BLaER1 (cell line): ENCODE data around the gene RPP38.

Source experiments
- H3K27ac ChIP-seq: shearing (Covaris generic); formaldehyde crosslinking; 2 replicates; pipeline ENCODE4 v1.8.1; 2022
- H3K27me3 ChIP-seq: shearing (Covaris generic); formaldehyde crosslinking; 2 replicates; pipeline ENCODE4 v1.8.1; 2022
- H3K36me3 ChIP-seq: shearing (Covaris generic); formaldehyde crosslinking; 2 replicates; pipeline ENCODE4 v1.8.1; 2022
- H3K4me1 ChIP-seq: shearing (Covaris generic); formaldehyde crosslinking; 2 replicates; pipeline ENCODE4 v1.8.1; 2022
- H3K4me2 ChIP-seq: shearing (Covaris generic); formaldehyde crosslinking; 2 replicates; pipeline ENCODE4 v1.8.1; 2022
- H3K4me3 ChIP-seq: shearing (Covaris generic); formaldehyde crosslinking; 2 replicates; pipeline ENCODE4 v1.8.1; 2022
- H3K9ac ChIP-seq: shearing (Covaris generic); formaldehyde crosslinking; 2 replicates; pipeline ENCODE4 v1.8.1; 2022
- H3K9me3 ChIP-seq: shearing (Covaris generic); formaldehyde crosslinking; 2 replicates; pipeline ENCODE4 v1.8.1; 2022
- H4K20me1 ChIP-seq: shearing (Covaris generic); formaldehyde crosslinking; 2 replicates; pipeline ENCODE4 v1.8.1; 2022
- Cebpa-rat ChIP-seq: shearing (Covaris generic); IDR thresholded peaks from 2 replicates; pipeline ENCODE4 v1.8.1; 2022

The RPP38 gene

GRCh38 chr10:15106352-15107013, 9.3 kb downstream of the RPP38 start:
- Histone ChIP-seq H4K20me1 (peaks cover 44% of the 10 kb centered on the region), H3K27ac (no peak overlapping the region), H3K4me1 (no peaks in the 10 kb centered on the region), H3K9ac (no peak overlapping the region; the same call in 1 of the 2 replicates), H3K27me3 (no peaks in the 10 kb centered on the region), H3K4me2 (no peak overlapping the region), H3K36me3 (peaks cover 91% of the 10 kb centered on the region), H3K4me3 (no peak overlapping the region), H3K9me3 (no peaks in the 10 kb centered on the region)
- TF ChIP-seq Cebpa-rat = no peak

GRCh38 chr10:15112657-15113056, 15.5 kb downstream of the RPP38 start:
- H3K9me3 ChIP-seq = peaks cover 8% of the 10 kb centered on the region
- no peak overlapping the region for H3K27ac ChIP-seq
- no peaks in the 10 kb centered on the region for H4K20me1 ChIP-seq
- no peaks in the 10 kb centered on the region for H3K27me3 ChIP-seq
- no peak overlapping the region for H3K4me2 ChIP-seq
- no peaks in the 10 kb centered on the region for H3K4me1 ChIP-seq
- no peak overlapping the region for H3K4me3 ChIP-seq
- peaks cover 78% of the 10 kb centered on the region for H3K36me3 ChIP-seq
- H3K9ac ChIP-seq = no peak overlapping the region
- no peak for TF ChIP-seq Cebpa-rat

GRCh38 chr10:15113766-15114165, 16.6 kb downstream of the RPP38 start:
- peaks cover 70% of the 10 kb centered on the region for H3K36me3 ChIP-seq
- H3K4me2 ChIP-seq = no peak overlapping the region
- H3K4me3 ChIP-seq = no peak overlapping the region
- TF ChIP-seq Cebpa-rat = no peak
- H3K27me3 ChIP-seq = no peaks in the 10 kb centered on the region
- peaks cover 8% of the 10 kb centered on the region for H3K9me3 ChIP-seq
- no peak overlapping the region for H3K9ac ChIP-seq
- H3K27ac ChIP-seq = no peak overlapping the region
- no peaks in the 10 kb centered on the region for H4K20me1 ChIP-seq
- H3K4me1 ChIP-seq = peaks cover 7% of the 10 kb centered on the region

GRCh38 chr10:15116225-15116624, 19.1 kb downstream of the RPP38 start:
- Histone ChIP-seq H3K36me3 (peaks cover 66% of the 10 kb centered on the region), H3K4me1 (peaks cover 9% of the 10 kb centered on the region), H3K9me3 (peaks cover 11% of the 10 kb centered on the region), H4K20me1 (no peaks in the 10 kb centered on the region), H3K4me2 (no peak overlapping the region), H3K9ac (no peak overlapping the region), H3K27ac (no peak overlapping the region), H3K27me3 (no peaks in the 10 kb centered on the region), H3K4me3 (no peak overlapping the region)
- TF ChIP-seq Cebpa-rat = no peak

- Histone ChIP-seq H3K4me3 (no peak overlapping the region), H3K9ac (no peak overlapping the region), H4K20me1 (no peaks in the 10 kb centered on the region), H3K27me3 (no peaks in the 10 kb centered on the region), H3K9me3 (peaks cover 11% of the 10 kb centered on the region), H3K36me3 (peaks cover 56% of the 10 kb centered on the region), H3K27ac (no peak overlapping the region), H3K4me1 (peaks cover 16% of the 10 kb centered on the region), H3K4me2 (no peak overlapping the region)
- TF ChIP-seq Cebpa-rat = no peak
These were observed 21.5 kb downstream of the RPP38 start for GRCh38 chr10:15118615-15119014.

- no peaks in the 10 kb centered on the region for H3K27me3 ChIP-seq
- peaks cover 11% of the 10 kb centered on the region for H3K9me3 ChIP-seq
- peaks cover 51% of the 10 kb centered on the region for H3K36me3 ChIP-seq
- H3K9ac ChIP-seq = no peak overlapping the region
- H3K4me1 ChIP-seq = peaks cover 20% of the 10 kb centered on the region
- no peak for TF ChIP-seq Cebpa-rat
- H3K4me2 ChIP-seq = no peak overlapping the region
- no peak overlapping the region for H3K4me3 ChIP-seq
- H4K20me1 ChIP-seq = no peaks in the 10 kb centered on the region
- no peak overlapping the region for H3K27ac ChIP-seq
These were observed 23.4 kb downstream of the RPP38 start for GRCh38 chr10:15120523-15120922.

GRCh38 chr10:15121707-15122106, 24.6 kb downstream of the RPP38 start:
- H3K4me3 ChIP-seq = no peak overlapping the region
- peaks cover 53% of the 10 kb centered on the region for H3K36me3 ChIP-seq
- no peak overlapping the region for H3K27ac ChIP-seq
- no peaks in the 10 kb centered on the region for H3K27me3 ChIP-seq
- H3K4me1 ChIP-seq = peaks cover 20% of the 10 kb centered on the region
- no peaks in the 10 kb centered on the region for H4K20me1 ChIP-seq
- no peak overlapping the region for H3K4me2 ChIP-seq
- no peak for TF ChIP-seq Cebpa-rat
- H3K9ac ChIP-seq = no peak overlapping the region
- peaks cover 4% of the 10 kb centered on the region for H3K9me3 ChIP-seq

- Histone ChIP-seq H3K4me3 (no peak overlapping the region), H3K4me2 (no peak overlapping the region), H4K20me1 (no peaks in the 10 kb centered on the region), H3K9ac (no peak overlapping the region), H3K27ac (no peak overlapping the region), H3K9me3 (peaks cover 4% of the 10 kb centered on the region), H3K4me1 (peaks cover 20% of the 10 kb centered on the region), H3K27me3 (no peaks in the 10 kb centered on the region), H3K36me3 (peaks cover 53% of the 10 kb centered on the region)
- TF ChIP-seq Cebpa-rat = no peak
These were observed 25.4 kb downstream of the RPP38 start for GRCh38 chr10:15122477-15123030.

- Histone ChIP-seq H3K9ac (no peak overlapping the region), H4K20me1 (no peaks in the 10 kb centered on the region), H3K27ac (no peak overlapping the region), H3K27me3 (no peaks in the 10 kb centered on the region), H3K4me1 (peaks cover 13% of the 10 kb centered on the region), H3K9me3 (peaks cover 4% of the 10 kb centered on the region), H3K4me2 (peak overlapping the region; percentile 2; the same call in 1 of the 2 replicates), H3K36me3 (peaks cover 50% of the 10 kb centered on the region), H3K4me3 (no peak overlapping the region)
- no peak for TF ChIP-seq Cebpa-rat
These were observed 26.6 kb downstream of the RPP38 start for GRCh38 chr10:15123749-15124184.

GRCh38 chr10:15124190-15124589, 27.0 kb downstream of the RPP38 start:
- Histone ChIP-seq H3K9me3 (peaks cover 4% of the 10 kb centered on the region), H3K4me1 (peaks cover 10% of the 10 kb centered on the region), H3K36me3 (peaks cover 46% of the 10 kb centered on the region), H3K9ac (no peak overlapping the region), H3K4me2 (no peak overlapping the region), H3K27ac (no peak overlapping the region), H3K27me3 (no peaks in the 10 kb centered on the region), H3K4me3 (no peak overlapping the region), H4K20me1 (no peaks in the 10 kb centered on the region)
- TF ChIP-seq Cebpa-rat = no peak
